Caco-2 (cell line): ENCODE results near the gene MAD2L2. TPM values are rescaled to one million over a fixed set of nuclear protein-coding genes. Genes with fewer than 3 reads are reported as not detected.
A peak's percentile ranks its signal among the peaks of the same experiment; 100 is the strongest.

Experiments used
- BruUV-seq: library from RNA; stranded (reverse); fragments of 400-500 nt; replicated peaks from 2 replicates; lab custom pipeline; 2021; lab: Mats Ljungman, UMichigan
- CTCF ChIA-PET: fragments of 300-600 bp; sonication (Branson Sonifier 250); formaldehyde crosslinking; loops from one replicate; lab custom pipeline; 2022; ENCODE audit warnings: antibody characterized with exemption; lab: Charles Lee
- POLR2A ChIA-PET: fragments of 300-600 bp; sonication (Branson Sonifier 250); formaldehyde crosslinking; loops from one replicate; lab custom pipeline; 2022; ENCODE audit warnings: antibody characterized with exemption; lab: Charles Lee
- DNase-seq, 2 experiments: peaks; one replicate each; pipeline versions ENCODE4 v3.0.0 to v3.0.0-alpha.2; 2020 to 2022
- H3K27me3 ChIP-seq: replicated peaks from 2 replicates; pipeline ENCODE4 v1.6.0; 2011; ENCODE audit warnings: low read length; ENCODE audit not compliant: control insufficient read depth, insufficient read depth
- H3K36me3 ChIP-seq: 2 replicates; pipeline ENCODE4 v1.5.1; 2011; ENCODE audit warnings: low read length; ENCODE audit not compliant: control insufficient read depth, insufficient read depth
- H3K4me1 ChIP-seq: fragments of 250-450 bp; sonication (Bioruptor Pico); 2 replicates; pipeline ENCODE4 v1.5.1; 2020; ENCODE audit warnings: mild to moderate bottlenecking
- H3K4me3 ChIP-seq: 2 replicates; pipeline ENCODE4 v1.5.1; 2011; ENCODE audit warnings: low read depth, mild to moderate bottlenecking, control low read depth, low read length
- H3K9me3 ChIP-seq: fragments of 250-450 bp; sonication (Bioruptor Pico); 2 replicates; pipeline ENCODE4 v1.5.1; 2020; ENCODE audit warnings: mild to moderate bottlenecking, moderate library complexity
- H3K27ac Mint-ChIP-seq: one replicate; pipeline ENCODE4 v1.8.0; 2022; ENCODE audit warnings: mixed read lengths; ENCODE audit not compliant: unreplicated experiment
- H3K27me3 Mint-ChIP-seq: one replicate; pipeline ENCODE4 v1.8.0; 2022; ENCODE audit warnings: mixed read lengths; ENCODE audit not compliant: insufficient read depth, unreplicated experiment
- H3K36me3 Mint-ChIP-seq: one replicate; pipeline ENCODE4 v1.8.0; 2022; ENCODE audit warnings: mild to moderate bottlenecking, mixed read lengths; ENCODE audit not compliant: insufficient read depth, unreplicated experiment
- H3K4me1 Mint-ChIP-seq: one replicate; pipeline ENCODE4 v1.8.0; 2022; ENCODE audit warnings: low read depth, mixed read lengths; ENCODE audit not compliant: unreplicated experiment
- H3K4me3 Mint-ChIP-seq: one replicate; pipeline ENCODE4 v1.8.0; 2022; ENCODE audit warnings: mild to moderate bottlenecking, moderate library complexity, mixed read lengths; ENCODE audit not compliant: unreplicated experiment
- H3K9me3 Mint-ChIP-seq: one replicate; pipeline ENCODE4 v1.8.0; 2022; ENCODE audit warnings: mixed read lengths; ENCODE audit not compliant: unreplicated experiment
- intact Hi-C: fragments of 100-400 bp; cut with micrococcal nuclease; formaldehyde crosslinking; loops from one replicate; pipeline ENCODE4 v1.10.0; 2022; ENCODE audit not compliant: unreplicated experiment
- total RNA-seq: library from RNA; stranded (reverse); gene quantifications from 2 replicates; pipeline ENCODE4 v1.2.3, GENCODE V29; 2022
- TF ChIP-seq, protein P1 (sequence below), 2 experiments: fragments of 200-600 bp in 1 of 2; IDR thresholded peaks; 1 replicate in 1 of 2; 2 replicates in 1 of 2; pipeline versions ENCODE4 v1.5.1 to v1.8.0; 2011 to 2022; ENCODE audit warnings: antibody characterized with exemption in 1 of 2, control low read depth in 1 of 2, inconsistent platforms in 1 of 2, low read depth in 1 of 2, low read length in 1 of 2, mild to moderate bottlenecking in 1 of 2, moderate library complexity in 1 of 2; ENCODE audit not compliant: insufficient read depth in 1 of 2, severe bottlenecking in 1 of 2, unreplicated experiment in 1 of 2

MAD2L2 gene
- total RNA-seq, 1 experiment from 2014 or later: 49.9 TPM

GRCh38 chr1:11671544-11672286 lies 9.2 kb downstream of the MAD2L2 start:
- Histone ChIP-seq H3K4me3 (no peak overlapping the region), H3K36me3 (peaks cover 1% of the 10 kb centered on the region; the same call in 1 of the 2 replicates), H3K9me3 (no peaks in the 10 kb centered on the region), H3K4me1 (peaks cover 18% of the 10 kb centered on the region), H3K27me3 (no peaks in the 10 kb centered on the region)
- Mint-ChIP-seq H3K27me3 (no peaks in the 10 kb centered on the region), H3K9me3 (no peaks in the 10 kb centered on the region), H3K4me1 (no peaks in the 10 kb centered on the region), H3K27ac (no peak overlapping the region), H3K36me3 (peaks cover 15% of the 10 kb centered on the region), H3K4me3 (no peak overlapping the region)
- BruUV-seq: no TSS peak
- TF ChIP-seq, protein P1, sequence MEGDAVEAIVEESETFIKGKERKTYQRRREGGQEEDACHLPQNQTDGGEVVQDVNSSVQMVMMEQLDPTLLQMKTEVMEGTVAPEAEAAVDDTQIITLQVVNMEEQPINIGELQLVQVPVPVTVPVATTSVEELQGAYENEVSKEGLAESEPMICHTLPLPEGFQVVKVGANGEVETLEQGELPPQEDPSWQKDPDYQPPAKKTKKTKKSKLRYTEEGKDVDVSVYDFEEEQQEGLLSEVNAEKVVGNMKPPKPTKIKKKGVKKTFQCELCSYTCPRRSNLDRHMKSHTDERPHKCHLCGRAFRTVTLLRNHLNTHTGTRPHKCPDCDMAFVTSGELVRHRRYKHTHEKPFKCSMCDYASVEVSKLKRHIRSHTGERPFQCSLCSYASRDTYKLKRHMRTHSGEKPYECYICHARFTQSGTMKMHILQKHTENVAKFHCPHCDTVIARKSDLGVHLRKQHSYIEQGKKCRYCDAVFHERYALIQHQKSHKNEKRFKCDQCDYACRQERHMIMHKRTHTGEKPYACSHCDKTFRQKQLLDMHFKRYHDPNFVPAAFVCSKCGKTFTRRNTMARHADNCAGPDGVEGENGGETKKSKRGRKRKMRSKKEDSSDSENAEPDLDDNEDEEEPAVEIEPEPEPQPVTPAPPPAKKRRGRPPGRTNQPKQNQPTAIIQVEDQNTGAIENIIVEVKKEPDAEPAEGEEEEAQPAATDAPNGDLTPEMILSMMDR (IDR thresholded peaks at IDR 0.05; ENCODE audit: insufficient read depth in 1 of 2, low read depth in 1 of 2, low read length in 1 of 2, severe bottlenecking in 1 of 2, unreplicated experiment in 1 of 2): no peak
- ChIA-PET POLR2A (no interaction called here), CTCF (no interaction called here)
- intact Hi-C loops: no loop called here
- peak; percentile 45 to 78 for DNase-seq

GRCh38 chr1:11671205-11671543 lies 9.8 kb downstream of the MAD2L2 start:
- TF ChIP-seq, protein P1 (IDR thresholded peaks at IDR 0.05; ENCODE audit: insufficient read depth in 1 of 2, low read depth in 1 of 2, low read length in 1 of 2, severe bottlenecking in 1 of 2, unreplicated experiment in 1 of 2): no peak
- Histone ChIP-seq H3K4me1 (peaks cover 18% of the 10 kb centered on the region), H3K36me3 (peaks cover 1% of the 10 kb centered on the region; the same call in 1 of the 2 replicates), H3K4me3 (no peak overlapping the region), H3K9me3 (no peaks in the 10 kb centered on the region), H3K27me3 (no peaks in the 10 kb centered on the region)
- DNase-seq: no peak
- POLR2A ChIA-PET: no interaction called here
- no TSS peak for BruUV-seq
- Mint-ChIP-seq H3K4me1 (no peaks in the 10 kb centered on the region), H3K27ac (no peak overlapping the region), H3K27me3 (no peaks in the 10 kb centered on the region), H3K9me3 (no peaks in the 10 kb centered on the region), H3K4me3 (no peak overlapping the region), H3K36me3 (peaks cover 15% of the 10 kb centered on the region)
- intact Hi-C loops: no loop called here
- CTCF ChIA-PET: no interaction called here

DNA sequence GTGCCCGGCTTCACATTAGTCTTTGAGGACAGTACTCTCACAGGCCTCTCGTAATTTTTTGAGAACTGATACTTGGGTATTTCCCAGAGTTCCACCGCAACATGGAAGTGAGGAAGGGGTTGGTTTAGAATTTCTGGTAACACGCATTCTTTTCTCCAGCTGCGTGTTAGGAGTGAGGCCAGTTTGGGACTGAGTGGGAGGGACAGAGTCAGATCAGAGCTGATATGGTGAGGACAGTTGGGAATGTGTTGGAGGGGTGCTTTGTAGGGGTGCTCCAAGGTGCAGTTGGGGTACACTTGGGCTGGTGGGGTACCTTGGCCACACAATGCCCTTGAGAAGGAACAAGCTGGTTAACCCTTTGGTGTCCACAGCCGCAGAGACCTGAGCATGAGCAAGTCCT lies 10.2 kb downstream of the MAD2L2 start:
- peaks cover 11% of the 10 kb centered on the region for H3K36me3 Mint-ChIP-seq
- ChIA-PET CTCF (no interaction called here), POLR2A (no interaction called here)
- H3K27ac Mint-ChIP-seq: no peak overlapping the region
- no TSS peak for BruUV-seq
- TF ChIP-seq, protein P1 (IDR thresholded peaks at IDR 0.05; ENCODE audit: insufficient read depth in 1 of 2, low read depth in 1 of 2, low read length in 1 of 2, severe bottlenecking in 1 of 2, unreplicated experiment in 1 of 2): no peak
- DNase-seq: no peak
- Histone ChIP-seq H3K9me3 (no peaks in the 10 kb centered on the region), H3K27me3 (no peaks in the 10 kb centered on the region), H3K4me1 (peaks cover 18% of the 10 kb centered on the region), H3K36me3 (peaks cover 1% of the 10 kb centered on the region; the same call in 1 of the 2 replicates), H3K4me3 (no peak overlapping the region)
- H3K9me3 Mint-ChIP-seq: no peaks in the 10 kb centered on the region
- no peaks in the 10 kb centered on the region for H3K27me3 Mint-ChIP-seq
- intact Hi-C loops: no loop called here
- no peak overlapping the region for H3K4me3 Mint-ChIP-seq
- no peaks in the 10 kb centered on the region for H3K4me1 Mint-ChIP-seq
